CD4-positive, alpha-beta T cell treated with Interferon gamma for 1 hour (primary cell): ENCODE measurements around the gene NOTCH1.
"Not testable (repeated sequence)": the region's sequence is repeated elsewhere in the genome, so short reads cannot be mapped to it uniquely, and the experiment has no call there.

Source experiments
- DNase-seq: peaks from one replicate; pipeline ENCODE4 v3.0.0-alpha.2; 2020

The NOTCH1 gene

GRCh38 chr9:136563646-136564325 lies 17.9 kb upstream of the NOTCH1 start:
- no peak for DNase-seq

- no peak for DNase-seq
Observed at GRCh38 chr9:136562746-136563495, 17.1 kb upstream of the NOTCH1 start.

- DNase-seq = no peak
Observed at GRCh38 chr9:136561779-136562178, 15.9 kb upstream of the NOTCH1 start.

GRCh38 chr9:136560586-136560985 lies 14.7 kb upstream of the NOTCH1 start:
- DNase-seq = no peak

- not testable (repeated sequence) for DNase-seq
Observed at GRCh38 chr9:136559371-136559770, 13.5 kb upstream of the NOTCH1 start.

GRCh38 chr9:136558846-136559245 lies 13.0 kb upstream of the NOTCH1 start:
- not testable (repeated sequence) for DNase-seq

GRCh38 chr9:136558373-136558772 lies 12.5 kb upstream of the NOTCH1 start:
- DNase-seq = no peak

- no peak for DNase-seq
Observed at GRCh38 chr9:136557036-136557435, 11.2 kb upstream of the NOTCH1 start.

- no peak for DNase-seq
Observed at GRCh38 chr9:136556166-136556565, 10.3 kb upstream of the NOTCH1 start.

- DNase-seq = no peak
Observed at GRCh38 chr9:136554870-136555269, 9.0 kb upstream of the NOTCH1 start.

GRCh38 chr9:136553581-136553980 lies 7.7 kb upstream of the NOTCH1 start:
- DNase-seq = no peak

GRCh38 chr9:136552117-136552703 lies 6.4 kb upstream of the NOTCH1 start:
- no peak for DNase-seq

- no peak for DNase-seq
Observed at GRCh38 chr9:136551401-136552116, 5.7 kb upstream of the NOTCH1 start.

- DNase-seq = no peak
Observed at GRCh38 chr9:136550439-136551289, 4.8 kb upstream of the NOTCH1 start.

- no peak for DNase-seq
Observed at GRCh38 chr9:136549010-136549980, 3.4 kb upstream of the NOTCH1 start.

- no peak for DNase-seq
Observed at GRCh38 chr9:136547508-136548215, 1.8 kb upstream of the NOTCH1 start.

- DNase-seq = peak; percentile 51
Observed at GRCh38 chr9:136546697-136547501, 1.1 kb upstream of the NOTCH1 start.

GRCh38 chr9:136545692-136545964 lies 220 bp downstream of the NOTCH1 start:
- DNase-seq = no peak

GRCh38 chr9:136544964-136545691 lies 720 bp downstream of the NOTCH1 start:
- DNase-seq = peak; percentile 35
